Non-pigmented ciliary epithelial cell (primary cell): ENCODE measurements around the gene USP2.

Experiments
- DNase-seq: peaks from one replicate; pipeline ENCODE4 v3.0.0-alpha.2; 2010; ENCODE audit warnings: low read depth

The USP2 gene

GRCh38 chr11:119377112-119377901 is 4.2 kb downstream of the USP2 start:
- no peak for DNase-seq

DNA sequence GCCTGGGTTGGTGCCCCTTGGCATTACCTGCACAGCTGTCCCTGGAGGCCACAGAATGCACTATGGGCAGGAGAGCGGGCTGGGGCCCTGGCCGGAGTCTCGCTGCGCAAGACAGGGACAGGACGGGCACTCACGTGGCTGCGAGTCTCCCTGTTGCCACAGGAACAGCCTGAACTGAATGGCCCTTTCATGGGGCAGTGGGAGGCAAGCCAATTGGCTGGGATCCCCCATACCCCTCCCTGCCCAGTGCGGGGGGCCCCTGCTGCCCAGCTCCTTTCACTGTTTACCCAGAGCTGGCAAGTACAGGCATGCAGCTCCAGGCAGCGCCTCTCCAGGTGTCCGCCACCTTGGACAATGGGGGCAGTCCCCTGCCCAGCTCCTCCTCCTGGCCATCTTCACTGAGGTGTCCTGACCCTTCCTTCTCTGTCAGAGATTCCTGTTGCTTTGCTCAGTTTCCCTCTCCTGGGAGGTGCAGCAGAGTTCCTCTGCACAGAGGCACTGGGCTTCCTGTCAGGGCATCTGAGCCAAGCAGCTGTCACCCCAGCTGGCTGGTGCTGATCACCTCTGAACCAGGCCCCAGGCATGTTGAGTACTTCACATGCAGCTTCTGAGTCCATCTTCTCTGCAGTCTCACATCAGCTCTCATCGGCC is 5.2 kb downstream of the USP2 start:
- no peak for DNase-seq

- no peak for DNase-seq
Observed at GRCh38 chr11:119375337-119376196, 5.9 kb downstream of the USP2 start.

DNA sequence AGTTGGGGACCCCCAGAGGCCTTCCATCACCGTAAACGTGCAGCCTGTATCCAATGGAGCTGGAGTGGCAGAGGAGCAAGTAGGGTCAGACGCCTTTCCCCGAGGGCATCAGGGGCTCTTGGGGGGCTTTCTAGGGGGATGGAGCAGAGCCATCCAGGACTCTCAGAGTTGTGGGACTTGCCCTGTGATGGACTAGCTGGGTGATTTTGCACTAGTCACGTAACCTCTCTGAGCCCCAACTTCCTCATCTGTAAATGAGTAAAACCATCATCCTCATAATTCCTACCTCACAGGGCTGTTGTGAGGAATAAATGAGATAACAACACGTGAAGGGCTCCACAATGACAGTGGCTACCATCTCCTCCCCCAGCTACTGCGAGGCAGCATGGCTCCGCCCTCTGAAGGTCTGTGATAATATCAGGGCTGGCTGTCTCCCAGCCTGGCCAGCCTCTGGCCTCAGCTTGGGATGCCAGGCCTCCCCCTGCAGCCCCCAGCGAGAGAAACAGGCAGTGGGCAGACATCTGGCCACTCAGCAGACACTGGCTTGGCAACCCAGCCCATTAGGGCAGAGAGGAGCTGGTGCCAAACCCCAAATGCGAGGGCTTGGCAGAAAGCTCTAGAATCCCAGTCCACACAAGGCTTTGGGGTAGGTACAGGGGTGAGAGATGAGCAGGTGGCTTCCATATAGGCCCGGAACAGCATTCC is 6.7 kb downstream of the USP2 start:
- no peak for DNase-seq

- peak; percentile 22 for DNase-seq
Observed at GRCh38 chr11:119373921-119374631, 7.4 kb downstream of the USP2 start.

DNA sequence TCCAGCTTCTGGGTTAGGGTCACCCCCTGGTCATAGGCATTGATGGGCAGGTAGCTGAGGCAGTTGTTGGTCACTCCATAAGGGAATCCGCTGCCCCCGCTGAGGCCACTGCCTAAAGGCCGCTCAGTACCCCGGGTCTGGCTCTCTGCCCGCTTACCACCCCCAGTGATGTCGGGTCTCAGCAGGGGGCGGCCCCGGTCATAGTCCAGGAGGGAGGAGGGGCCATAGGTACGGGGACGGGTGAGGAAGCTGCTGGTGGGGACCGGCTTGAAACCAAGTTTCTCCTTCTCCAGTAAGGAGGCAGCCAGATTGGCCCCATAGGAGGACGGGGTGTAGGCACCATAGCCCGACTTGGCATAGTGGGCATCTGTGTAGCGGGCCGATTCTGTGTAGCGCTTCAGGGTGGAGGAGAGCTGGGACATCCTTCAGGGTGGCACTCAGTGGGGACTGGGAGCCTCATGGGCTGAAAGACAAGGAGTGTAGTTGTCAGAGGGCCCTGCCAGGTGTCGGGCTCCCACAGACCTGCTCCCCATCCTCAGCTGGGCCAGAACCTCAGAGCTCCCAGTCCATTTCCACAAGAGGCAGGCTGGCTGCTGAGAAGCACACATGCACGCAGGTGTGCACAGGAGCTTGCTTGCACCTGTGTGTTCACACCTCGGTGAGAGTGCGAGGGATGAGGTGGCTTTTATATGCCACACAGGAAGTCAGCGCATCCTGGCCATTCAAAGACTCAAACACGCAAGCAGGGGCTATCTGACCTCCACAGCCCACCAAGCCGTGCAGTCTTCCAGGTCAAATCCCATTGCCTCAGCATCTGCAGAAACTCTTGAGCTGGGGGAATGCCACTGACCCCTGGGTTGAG is 8.2 kb downstream of the USP2 start:
- no peak for DNase-seq

DNA sequence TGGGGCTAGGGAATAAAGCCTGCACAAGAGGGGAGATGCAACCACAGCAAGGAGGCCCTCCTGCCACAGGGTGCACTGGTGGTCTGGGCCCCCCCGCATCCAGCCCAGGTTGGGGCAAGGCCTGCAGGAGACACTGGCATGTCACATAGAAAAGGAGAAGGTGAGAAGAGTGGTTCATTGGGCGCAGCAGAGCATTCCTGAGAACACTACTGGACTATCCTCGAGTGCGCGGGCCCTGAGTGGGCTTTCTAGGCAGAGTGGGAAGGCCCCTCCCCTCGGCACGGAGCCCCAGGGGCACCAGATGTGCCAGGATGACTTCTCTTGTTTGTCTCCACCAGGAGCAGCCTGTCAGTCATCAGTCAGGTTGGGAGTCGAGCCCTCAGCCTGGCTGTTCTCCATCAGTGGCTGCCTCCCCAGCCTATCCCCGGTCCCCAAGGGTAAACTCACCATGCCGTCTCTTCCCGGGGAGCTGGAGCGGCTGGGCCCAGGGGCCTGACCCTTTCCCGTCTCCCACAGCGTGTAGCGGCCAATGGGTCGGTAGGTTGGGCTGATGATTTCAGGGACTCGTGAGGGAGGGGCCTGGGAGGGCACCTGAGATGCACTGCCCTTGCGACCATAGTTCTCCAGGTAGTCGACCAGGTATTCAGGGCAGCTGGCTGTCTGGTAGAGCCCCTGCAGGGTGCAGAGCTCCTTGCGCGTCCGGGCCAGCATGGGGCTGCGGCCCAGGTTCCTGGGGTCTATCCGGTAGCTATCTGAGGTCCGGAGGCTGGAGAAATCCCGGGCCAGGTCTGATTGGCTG is 9.0 kb downstream of the USP2 start:
- DNase-seq, result no peak

DNA sequence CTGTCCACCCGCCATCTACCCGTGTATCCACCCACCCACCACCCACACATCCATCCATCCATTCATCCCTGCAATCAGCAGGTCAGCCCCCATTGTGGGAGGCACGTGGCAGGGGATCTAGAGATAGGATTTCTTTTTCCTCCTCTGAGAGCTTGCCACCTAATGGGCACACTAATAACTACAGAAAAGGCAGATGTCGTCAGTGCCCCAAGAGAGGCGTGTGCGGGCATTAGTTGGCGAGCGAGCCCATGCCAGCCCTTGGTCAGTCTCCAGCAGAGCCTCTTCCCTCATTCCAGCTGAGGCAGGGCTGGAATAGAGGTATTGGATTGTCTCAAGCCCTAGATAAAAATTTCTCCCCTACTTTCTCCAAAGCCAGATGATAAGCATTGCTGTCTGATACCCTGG is 9.7 kb downstream of the USP2 start:
- no peak for DNase-seq

DNA sequence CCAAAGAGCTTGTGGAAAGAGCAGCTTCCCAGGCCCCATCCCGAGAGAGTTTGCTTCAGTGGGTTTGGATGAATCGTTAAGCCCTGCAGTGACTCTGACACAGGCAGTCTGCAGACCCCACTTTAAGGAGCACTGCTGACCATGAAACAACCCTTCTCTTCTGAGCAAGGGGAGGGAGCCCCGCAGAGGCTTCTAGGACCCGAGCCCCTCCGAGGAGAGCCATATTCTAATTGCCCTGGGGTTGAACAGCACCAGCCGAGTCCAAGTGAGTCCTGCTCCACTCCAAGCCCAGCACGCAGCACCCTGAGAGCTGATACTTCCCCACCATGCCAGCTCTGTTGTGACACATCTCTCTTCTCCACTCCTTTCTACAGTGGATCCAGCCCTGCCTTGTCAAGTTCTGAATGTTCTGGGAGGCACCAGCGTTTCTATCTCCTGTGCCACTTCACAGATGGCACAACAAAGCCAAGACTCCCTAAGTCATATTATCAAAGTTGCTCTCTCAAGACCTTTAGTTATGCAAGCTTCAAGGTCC is 10.4 kb downstream of the USP2 start:
- no peak for DNase-seq

- no peak for DNase-seq
Observed at GRCh38 chr11:119370486-119371046, 10.9 kb downstream of the USP2 start.

DNA sequence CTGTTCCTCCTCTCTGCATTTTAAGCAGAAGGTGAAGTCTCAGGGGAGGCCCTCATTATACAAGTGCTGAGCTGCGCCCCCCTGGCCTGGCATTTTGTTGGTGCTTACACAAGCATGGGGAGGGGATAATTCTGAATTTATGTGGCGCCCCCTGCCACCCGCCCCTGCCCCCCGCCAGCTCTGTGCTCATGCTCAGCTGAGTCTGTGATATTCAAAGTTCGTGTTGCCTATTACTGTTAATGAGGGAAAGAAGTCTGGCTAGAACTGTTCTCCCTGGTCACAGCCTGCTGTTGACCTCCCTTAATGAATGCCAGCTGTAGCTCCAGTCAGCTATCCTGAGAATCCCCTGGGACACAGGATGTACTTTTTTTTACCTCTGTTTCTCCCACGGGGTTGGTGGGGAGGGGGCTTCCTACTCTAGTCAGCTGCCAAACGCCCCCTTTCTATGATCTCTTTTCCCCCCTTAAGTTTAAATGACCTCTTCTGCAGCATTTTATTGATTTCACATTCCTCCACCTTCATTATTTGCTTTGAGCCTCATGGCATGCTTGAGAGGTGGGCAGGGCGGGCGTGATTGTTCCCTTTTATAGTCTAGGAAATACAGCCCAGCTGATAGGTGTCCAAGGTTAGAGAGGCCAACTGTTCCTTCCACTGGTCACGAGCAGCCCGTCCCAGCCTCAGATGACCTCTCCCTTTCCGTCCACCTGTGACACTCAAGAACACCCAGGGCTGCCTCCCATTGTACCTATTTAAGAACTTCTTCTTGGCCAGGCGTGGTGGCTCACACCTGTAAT is 12.2 kb downstream of the USP2 start:
- DNase-seq, result no peak

DNA sequence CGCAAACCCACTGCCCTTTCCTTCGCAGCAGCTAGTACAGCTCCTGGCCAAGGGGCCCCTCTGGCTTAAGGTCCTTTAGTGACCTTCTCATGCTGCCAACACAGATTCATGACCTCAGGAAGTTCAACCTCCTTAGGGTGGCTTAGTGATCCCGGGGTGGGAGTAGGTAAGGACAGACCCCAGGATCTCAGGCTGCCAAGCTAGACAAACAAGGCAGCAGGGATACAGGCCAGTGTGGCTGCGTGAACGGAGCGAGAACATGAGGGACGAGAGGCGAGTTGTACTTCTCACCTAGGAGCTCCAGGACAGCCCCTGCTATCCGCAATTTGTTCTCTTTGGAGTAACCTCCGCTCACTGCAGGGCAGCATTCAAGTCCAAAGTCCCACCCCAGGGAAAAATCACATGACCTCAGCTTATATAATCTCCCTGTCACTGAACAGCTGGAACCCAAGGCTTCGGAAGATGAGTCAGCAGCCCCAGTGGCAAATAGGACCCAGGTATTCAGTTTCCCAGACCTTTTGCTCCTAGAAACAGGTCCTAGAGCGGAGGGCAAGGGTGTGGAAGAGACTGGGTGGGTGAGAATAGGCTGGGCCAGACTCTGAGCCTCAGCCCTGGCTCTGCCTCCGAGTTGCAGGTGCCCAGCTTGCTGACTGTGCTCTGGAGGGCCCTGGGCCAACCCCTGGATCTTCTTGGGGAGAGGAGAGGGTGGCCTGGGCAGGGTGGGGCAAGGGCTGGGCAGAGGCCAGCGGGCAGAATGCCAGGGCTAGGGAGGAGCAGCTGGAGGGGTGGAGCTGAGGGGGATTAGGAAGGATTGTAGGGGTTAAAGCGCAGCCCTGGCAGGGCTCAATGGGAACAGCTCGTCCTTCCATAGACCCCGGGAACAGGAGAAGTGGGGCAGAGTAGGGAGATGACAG is 13.1 kb downstream of the USP2 start:
- DNase-seq, result no peak

DNA sequence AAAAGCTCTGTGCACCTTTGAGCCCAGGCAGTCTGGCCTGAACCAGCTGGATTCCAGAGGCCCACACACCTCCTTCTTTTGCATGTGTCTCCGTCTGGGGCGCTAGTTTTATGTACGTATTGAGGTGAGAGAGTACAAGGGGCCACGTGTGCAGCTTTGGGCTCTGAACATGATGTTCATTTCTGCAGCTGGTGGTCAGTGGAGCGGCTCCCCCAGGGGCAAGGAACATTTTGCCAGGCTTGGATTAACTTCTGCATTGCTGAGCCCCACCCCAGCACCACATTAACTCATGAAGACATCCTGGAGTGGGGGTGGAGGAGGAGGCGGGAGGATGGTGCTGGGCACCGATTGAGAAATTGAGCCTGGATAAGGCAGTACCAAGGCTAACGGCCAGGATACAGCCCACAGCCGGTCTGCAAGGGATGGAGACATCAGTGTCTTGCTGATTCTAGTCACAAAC is 13.8 kb downstream of the USP2 start:
- DNase-seq, result no peak

DNA sequence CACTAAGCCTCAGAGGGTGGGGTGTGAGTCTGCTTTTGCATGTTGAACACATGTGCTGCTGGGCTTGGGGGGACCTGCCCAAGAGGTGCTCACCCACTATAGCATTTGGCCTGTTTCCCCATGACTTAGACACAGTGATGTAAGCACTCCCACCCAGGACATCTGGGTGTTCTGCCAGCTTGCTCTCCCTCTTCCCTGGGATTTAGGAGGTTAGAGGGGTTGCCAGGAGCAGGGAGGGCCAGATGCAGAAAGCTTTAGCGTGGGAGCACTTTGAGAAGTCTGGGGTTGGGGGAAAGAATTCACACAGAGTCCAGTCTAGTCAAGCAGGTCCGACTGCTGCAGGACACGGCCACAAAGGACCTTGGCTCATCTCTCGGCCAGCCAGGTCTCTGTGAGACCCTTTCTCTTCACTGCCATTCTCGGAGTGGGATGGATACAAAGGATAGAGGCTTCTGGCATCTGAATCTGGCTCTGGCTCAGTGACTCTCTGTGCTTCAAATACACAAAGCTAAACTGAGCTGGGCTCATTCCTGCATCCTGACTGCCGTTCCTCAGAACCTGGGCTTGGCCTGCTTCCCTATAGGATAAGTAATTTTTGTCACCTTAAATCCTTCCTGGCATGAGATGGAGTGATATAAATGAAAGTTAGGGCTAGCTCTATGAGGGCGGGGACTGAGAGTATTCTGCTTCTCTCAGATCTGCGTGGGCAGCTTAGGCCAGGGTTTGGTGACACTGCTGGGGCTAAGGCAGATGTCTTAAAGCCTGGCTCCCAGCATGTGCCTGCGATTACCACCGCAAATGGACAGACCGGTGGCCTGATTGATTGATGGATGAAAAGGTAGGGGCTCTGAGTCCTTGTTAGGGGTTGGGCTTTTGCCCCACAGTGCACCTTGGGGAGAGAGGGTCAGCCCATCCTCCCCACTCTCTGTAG is 14.5 kb downstream of the USP2 start:
- no peak for DNase-seq

- no peak for DNase-seq
Observed at GRCh38 chr11:119365071-119365591, 16.4 kb downstream of the USP2 start.
